H1 (cell line): ENCODE results near the gene MRPL17. TPM values are rescaled to one million over a fixed set of nuclear protein-coding genes. Genes with fewer than 3 reads are reported as not detected.
A peak's percentile ranks its signal among the peaks of the same experiment; 100 is the strongest.

ENCODE experiments used
- CTCF ChIA-PET: fragments of 300-600 bp; sonication (Branson Sonifier 250); formaldehyde crosslinking; loops from one replicate; lab custom pipeline; 2021; ENCODE audit not compliant: partially characterized antibody; lab: Charles Lee
- POLR2A ChIA-PET: fragments of 300-600 bp; sonication (Branson Sonifier 250); formaldehyde crosslinking; loops from one replicate; lab custom pipeline; 2021; ENCODE audit warnings: inconsistent platforms; ENCODE audit not compliant: partially characterized antibody; lab: Charles Lee
- DNase-seq, 2 experiments: peaks; one replicate each; pipeline versions ENCODE4 v3.0.0 to v3.0.0-alpha.2; 2010 to 2022; ENCODE audit warnings: low spot score in 2 of 2, low read depth in 1 of 2, mixed read lengths in 1 of 2
- FAIRE-seq: peaks from 2 replicates; lab custom pipeline; 2011; peaks lifted over from hg19 to GRCh38; lab: Jason Lieb, UNC
- H2AFZ ChIP-seq: 2 replicates; pipeline ENCODE4 v1.8.1; 2012; ENCODE audit warnings: low read length, inconsistent platforms
- H2AK5ac ChIP-seq: 2 replicates; pipeline ENCODE4 v1.6.1; 2013; ENCODE audit warnings: low read depth, low read length
- H2BK120ac ChIP-seq: replicated peaks from 2 replicates; pipeline ENCODE3; 2013; ENCODE audit warnings: low read depth, low read length, inconsistent platforms
- H2BK12ac ChIP-seq: 2 replicates; pipeline ENCODE4 v1.6.1; 2013; ENCODE audit warnings: low read depth, low read length
- H2BK15ac ChIP-seq: 2 replicates; pipeline ENCODE4 v1.6.1; 2013; ENCODE audit warnings: low read length
- H2BK20ac ChIP-seq: 2 replicates; pipeline ENCODE4 v1.6.1; 2013; ENCODE audit warnings: low read length
- H2BK5ac ChIP-seq: 2 replicates; pipeline ENCODE4 v1.6.1; 2013; ENCODE audit warnings: low read depth, low read length
- H3K14ac ChIP-seq: 2 replicates; pipeline ENCODE4 v1.6.1; 2013; ENCODE audit warnings: inconsistent platforms; ENCODE audit not compliant: insufficient read length
- H3K18ac ChIP-seq: 2 replicates; pipeline ENCODE4 v1.6.1; 2013; ENCODE audit warnings: low read length; ENCODE audit errors: extremely low read depth
- H3K23ac ChIP-seq: 2 replicates; pipeline ENCODE4 v1.6.1; 2013; ENCODE audit warnings: inconsistent platforms; ENCODE audit not compliant: insufficient read length
- H3K23me2 ChIP-seq: 2 replicates; pipeline ENCODE4 v1.6.1; 2013; ENCODE audit warnings: low read depth, low read length
- H3K27ac ChIP-seq: 2 replicates; pipeline ENCODE4 v1.6.1; 2011; ENCODE audit warnings: low read depth, low read length, inconsistent platforms
- H3K27me3 ChIP-seq, 4 experiments: replicated peaks in 1 of 4; 1 replicate in 1 of 4; 2 replicates in 3 of 4; pipeline versions ENCODE4 v1.6.1 to v1.8.1; 2011 to 2013; ENCODE audit warnings: low read length in 3 of 4, mild to moderate bottlenecking in 3 of 4, inconsistent platforms in 2 of 4, mixed read lengths in 2 of 4, moderate library complexity in 1 of 4; ENCODE audit not compliant: control insufficient read depth in 3 of 4, insufficient read depth in 3 of 4; ENCODE audit errors: extremely low read depth in 1 of 4
- H3K36me3 ChIP-seq, 4 experiments: 2 replicates each; pipeline versions ENCODE4 v1.6.1 to v1.8.1; 2011 to 2013; ENCODE audit warnings: mild to moderate bottlenecking in 4 of 4, low read length in 3 of 4, moderate library complexity in 2 of 4, control low read depth in 1 of 4, inconsistent platforms in 1 of 4; ENCODE audit not compliant: insufficient read depth in 4 of 4, control insufficient read depth in 2 of 4
- H3K4ac ChIP-seq: replicated peaks from 2 replicates; pipeline ENCODE3; 2013; ENCODE audit warnings: low read length, low read depth, mixed read lengths, inconsistent platforms; ENCODE audit not compliant: insufficient read length
- H3K4me1 ChIP-seq, 4 experiments: replicated peaks in 1 of 4; 1 replicate in 1 of 4; 2 replicates in 3 of 4; pipeline versions ENCODE4 v1.6.1 to v1.8.1; 2011 to 2013; ENCODE audit warnings: low read length in 3 of 4, inconsistent platforms in 2 of 4, mixed read lengths in 1 of 4; ENCODE audit not compliant: insufficient read depth in 4 of 4, control insufficient read depth in 3 of 4
- H3K4me2 ChIP-seq, 2 experiments: 2 replicates each; pipeline versions ENCODE4 v1.6.1 to v1.8.1; 2011 to 2013; ENCODE audit warnings: low read depth in 2 of 2, low read length in 2 of 2, control low read depth in 1 of 2, inconsistent platforms in 1 of 2, mild to moderate bottlenecking in 1 of 2; ENCODE audit not compliant: insufficient read depth in 1 of 2
- H3K4me3 ChIP-seq, 4 experiments: fragments of 200-600, 300-600 bp in 1 of 4; sonication (generic), shearing (Covaris generic), sonication (Bioruptor Twin) in 1 of 4; 2 replicates each; pipeline versions ENCODE4 v1.5.1 to v1.8.1; 2011 to 2016; ENCODE audit warnings: low read length in 4 of 4, low read depth in 3 of 4, control low read depth in 2 of 4, inconsistent platforms in 2 of 4, mild to moderate bottlenecking in 2 of 4, mixed read lengths in 1 of 4, moderate library complexity in 1 of 4; ENCODE audit not compliant: insufficient read depth in 2 of 4; ENCODE audit errors: extremely low read depth in 1 of 4
- H3K56ac ChIP-seq: replicated peaks from 2 replicates; pipeline ENCODE3; 2013; ENCODE audit warnings: low read depth, mild to moderate bottlenecking, mixed read lengths, low read length, inconsistent platforms; ENCODE audit not compliant: insufficient read length
- H3K79me1 ChIP-seq: 2 replicates; pipeline ENCODE4 v1.6.1; 2013; ENCODE audit warnings: low read depth, low read length, control low read depth
- H3K79me2 ChIP-seq, 2 experiments: 2 replicates each; pipeline versions ENCODE4 v1.6.1 to v1.8.1; 2012 to 2013; ENCODE audit warnings: low read length in 2 of 2, mild to moderate bottlenecking in 2 of 2, inconsistent platforms in 1 of 2; ENCODE audit not compliant: insufficient read depth in 2 of 2, control insufficient read depth in 1 of 2
- H3K9ac ChIP-seq, 4 experiments: replicated peaks in 1 of 4; 1 replicate in 1 of 4; 2 replicates in 3 of 4; pipeline versions ENCODE4 v1.6.1 to v1.8.1; 2011 to 2013; ENCODE audit warnings: low read depth in 3 of 4, low read length in 3 of 4, control low read depth in 2 of 4, mild to moderate bottlenecking in 2 of 4, moderate library complexity in 2 of 4, inconsistent platforms in 1 of 4; ENCODE audit errors: extremely low read depth in 1 of 4
- H3K9me3 ChIP-seq, 2 experiments: 2 replicates each; pipeline versions ENCODE4 v1.6.1 to v1.8.1; 2012 to 2013; ENCODE audit warnings: mild to moderate bottlenecking in 2 of 2, moderate library complexity in 2 of 2, control low read depth in 1 of 2, inconsistent platforms in 1 of 2, low read depth in 1 of 2, low read length in 1 of 2, mixed read lengths in 1 of 2; ENCODE audit not compliant: insufficient read depth in 2 of 2
- H4K20me1 ChIP-seq, 2 experiments: replicated peaks in 1 of 2; 2 replicates each; pipeline versions ENCODE3 to v1.8.1; 2011 to 2013; ENCODE audit warnings: inconsistent platforms in 2 of 2, low read length in 2 of 2, mild to moderate bottlenecking in 1 of 2; ENCODE audit not compliant: insufficient read depth in 2 of 2, control insufficient read depth in 1 of 2
- H4K5ac ChIP-seq: 2 replicates; pipeline ENCODE4 v1.6.1; 2013; ENCODE audit warnings: low read length, low read depth, mixed read lengths, inconsistent platforms; ENCODE audit not compliant: insufficient read length
- H4K8ac ChIP-seq: 2 replicates; pipeline ENCODE4 v1.8.0; 2013; ENCODE audit warnings: mild to moderate bottlenecking, moderate library complexity, low read length, inconsistent platforms; ENCODE audit not compliant: insufficient read depth; ENCODE audit errors: extremely low read depth
- H4K91ac ChIP-seq: replicated peaks from 2 replicates; pipeline ENCODE3; 2013; ENCODE audit warnings: low read length, mixed read lengths, inconsistent platforms; ENCODE audit not compliant: insufficient read length
- BCL11A ChIP-seq, 2 experiments: IDR thresholded peaks; one replicate each; pipeline ENCODE4 v1.6.1; 2011; ENCODE audit warnings: low read depth in 2 of 2, low read length in 2 of 2, mild to moderate bottlenecking in 2 of 2
- BRCA1 ChIP-seq: IDR thresholded peaks from 2 replicates; pipeline ENCODE4 v1.6.1; 2012; ENCODE audit warnings: low read depth, low read length, improper control_type of control experiment
- JUND ChIP-seq: IDR thresholded peaks from 2 replicates; pipeline ENCODE4 v1.6.1; 2011; ENCODE audit warnings: mild to moderate bottlenecking, improper control_type of control experiment, low read length
- RAD21 ChIP-seq, 2 experiments: IDR thresholded peaks in 1 of 2; conservative IDR thresholded peaks in 1 of 2; 2 replicates each; pipeline ENCODE4 v1.6.1; 2011; ENCODE audit warnings: low read depth in 2 of 2, low read length in 2 of 2, improper control_type of control experiment in 1 of 2, inconsistent platforms in 1 of 2, mild to moderate bottlenecking in 1 of 2, moderate library complexity in 1 of 2
- RXRA ChIP-seq: IDR thresholded peaks from 2 replicates; pipeline ENCODE4 v1.6.1; 2011; ENCODE audit warnings: low read depth, mild to moderate bottlenecking, low read length, moderate library complexity; ENCODE audit not compliant: insufficient read depth
- SP4 ChIP-seq: IDR thresholded peaks from 2 replicates; pipeline ENCODE4 v1.6.1; 2012; ENCODE audit warnings: low read length, inconsistent platforms
- YY1 ChIP-seq: IDR thresholded peaks from 2 replicates; pipeline ENCODE4 v1.6.1; 2011; ENCODE audit warnings: low read depth, mild to moderate bottlenecking, low read length
- WGBS, 2 experiments: shearing (Covaris generic) in 1 of 2; methylation state at CpG; one replicate each; pipeline versions ENCODE4 v1.1.6 to v1.1.7; 2013 to 2015; ENCODE audit warnings: low lambda C conversion rate in 2 of 2, mixed read lengths in 2 of 2, inconsistent platforms in 1 of 2, low coverage in 1 of 2, missing lambda C conversion rate in 1 of 2; ENCODE audit not compliant: insufficient replicate concordance in 2 of 2, insufficient coverage in 1 of 2, insufficient read length in 1 of 2; ENCODE audit errors: extremely low coverage in 1 of 2, missing lambda C conversion rate in 1 of 2; 5-methylcytosine and 5-hydroxymethylcytosine counted together
- polyA plus RNA-seq, 7 experiments: library from polyadenylated mRNA; depleted of rRNA in 3 of 7; stranded (reverse) in 5 of 7; unstranded in 2 of 7; fragments of >200 nt in 5 of 7; fragments of 200-250 nt in 2 of 7; gene quantifications; 1 replicate in 5 of 7; 2 replicates in 1 of 7; 4 replicates in 1 of 7; pipeline versions ENCODE4 v1.2.1 to v1.2.3, GENCODE V29; 2011 to 2013; ENCODE audit warnings: missing spikeins in 2 of 7, mixed read lengths in 2 of 7
- total RNA-seq: library from RNA; stranded (reverse); fragmentation: NEBNext Ultra II Directional; extraction: Animal tissue kit (Norgen Biotek cat#: 25700); gene quantifications from 2 replicates; pipeline ENCODE4 v1.2.1, GENCODE V29; 2021

MRPL17 gene
- total and polyA plus RNA-seq, 2 of the 8 experiments (the other 6 are each of a cell fraction or from before 2014, with no cell fraction given) = 55.7 to 70.5 TPM

DNA sequence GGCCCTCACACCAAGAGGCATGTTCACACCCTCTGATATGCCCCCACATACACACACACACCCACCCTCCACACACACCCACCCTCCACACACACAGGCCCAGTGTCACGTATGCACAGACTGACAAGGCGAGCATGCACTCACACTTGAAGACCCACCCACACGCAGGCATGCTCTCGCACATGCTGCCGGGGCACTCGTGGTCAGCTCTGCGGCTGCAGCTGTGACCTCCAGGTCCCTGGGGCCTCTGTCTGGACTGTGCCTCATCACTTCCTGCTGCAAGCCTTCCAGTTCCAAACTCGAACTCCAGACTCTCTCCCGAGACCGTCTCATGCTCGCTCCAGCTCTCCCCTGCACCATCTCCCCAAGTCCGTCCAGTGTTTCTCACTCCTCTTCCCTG, 37.1 kb downstream of the MRPL17 start:
- TF ChIP-seq SP4 (no peak), RXRA (no peak), RAD21 (IDR thresholded peaks at IDR 0.05 in 1 of 2, conservative IDR thresholded peaks at IDR 0.05 in 1 of 2; ENCODE audit: low read depth in 2 of 2, low read length in 2 of 2) (no peak), BRCA1 (no peak), BCL11A (IDR thresholded peaks at IDR 0.05; ENCODE audit: low read depth in 2 of 2, low read length in 2 of 2) (no peak), YY1 (no peak), JUND (no peak)
- ChIA-PET POLR2A (interaction anchor here (0.7 to 1.5 kb wide), 5 partner anchors 10 to 42 kb away, joined by 3 to 6 read pairs (median 4); partner anchors contain the start of gene DCHS1), CTCF (interaction anchor here (0.7 kb wide), 1 partner anchor 22 kb away, joined by 3 read pairs; no protein-coding TSS in a partner anchor)
- Histone ChIP-seq H4K20me1 (no peaks in the 10 kb centered on the region), H3K27me3 (no peaks in the 10 kb centered on the region; a peak in 1 of 7 replicates), H4K8ac (no peak overlapping the region; the same call in 1 of the 2 replicates), H3K4ac (no peak overlapping the region), H3K14ac (no peak overlapping the region), H3K18ac (peak overlapping the region; percentile 60; the same call in 1 of the 2 replicates), H3K4me1 (peaks cover 3 to 10% (median 5%) of the 10 kb centered on the region in 4 experiments; a peak in 6 of 7 replicates), H3K9ac (no peak overlapping the region), H3K23ac (no peak overlapping the region), H3K79me1 (no peaks in the 10 kb centered on the region), H3K79me2 (no peaks in the 10 kb centered on the region), H2BK12ac (peak overlapping the region; percentile 13; the same call in 1 of the 2 replicates), H3K56ac (no peak overlapping the region), H2AFZ (no peak overlapping the region), H2BK15ac (peak overlapping the region; percentile 88; the same call in 1 of the 2 replicates), H3K36me3 (no peaks in the 10 kb centered on the region), H2BK120ac (no peak overlapping the region), H2BK5ac (peak overlapping the region; percentile 66; the same call in 1 of the 2 replicates), H2BK20ac (0 out of 2 replicates have a peak overlapping the region, but pooled peaks have one; percentile 97), H3K4me2 (no peak overlapping the region), H4K91ac (peak overlapping the region; percentile 44), H3K9me3 (no peaks in the 10 kb centered on the region), H3K4me3 (no peak overlapping the region), H4K5ac (no peak overlapping the region), H3K23me2 (no peaks in the 10 kb centered on the region), H2AK5ac (no peak overlapping the region; the same call in 1 of the 2 replicates), H3K27ac (no peak overlapping the region)
- DNase-seq = no peak
- FAIRE-seq = no peak
- 92% methylated on average over 12 of the region's 12 CpGs; no CpG with 5 or more reads in 1 of the 2 experiments for WGBS, 2 experiments
